K562 (cell line): Measurements from ENCODE around the gene METAP1. TPM values are rescaled to one million over a fixed set of nuclear protein-coding genes. Genes with fewer than 3 reads are reported as not detected.

Experiments used
- CAMTA2 ChIP-seq: fragments of 250-450 bp; sonication (Bioruptor Pico); conservative IDR thresholded peaks from 2 replicates; pipeline ENCODE4 v1.5.1; 2022
- CC2D1A ChIP-seq: fragments of 450-650 bp; IDR thresholded peaks from 2 replicates; pipeline ENCODE4 v1.6.1; 2017; ENCODE audit warnings: mild to moderate bottlenecking
- CREB1 ChIP-seq, 2 experiments: sonication (generic) in 1 of 2; formaldehyde crosslinking in 1 of 2; IDR thresholded peaks; 2 replicates each; pipeline versions ENCODE4 v1.6.1 to v1.8.0; 2012 to 2022; ENCODE audit warnings: inconsistent platforms in 1 of 2, mild to moderate bottlenecking in 1 of 2, missing genetic modification reagents in 1 of 2, moderate library complexity in 1 of 2
- EP300 ChIP-seq: IDR thresholded peaks from 2 replicates; pipeline ENCODE4 v1.6.1; 2012; ENCODE audit warnings: low read length, improper control_type of control experiment
- ETV5 ChIP-seq: sonication (generic); formaldehyde crosslinking; IDR thresholded peaks from 2 replicates; pipeline ENCODE4 v1.4.0; 2020; ENCODE audit warnings: low read depth, mild to moderate bottlenecking, missing genetic modification reagents
- HDAC1 ChIP-seq, 2 experiments: fragments of 450-650 bp; IDR thresholded peaks; 2 replicates each; pipeline ENCODE4 v1.6.1; 2016 to 2017; ENCODE audit warnings: inconsistent platforms in 1 of 2, mild to moderate bottlenecking in 1 of 2, moderate library complexity in 1 of 2
- HLTF ChIP-seq: fragments of 450-650 bp; IDR thresholded peaks from 2 replicates; pipeline ENCODE4 v1.6.1; 2016
- JUND ChIP-seq, 2 experiments: IDR thresholded peaks; 2 replicates in 1 of 2; 3 replicates in 1 of 2; pipeline ENCODE4 v1.6.1; 2011; ENCODE audit warnings: borderline replicate concordance in 2 of 2, low read depth in 2 of 2, low read length in 2 of 2, improper control_type of control experiment in 1 of 2, missing biosample characterization in 1 of 2, missing genetic modification characterization in 1 of 2, missing genetic modification reagents in 1 of 2
- LARP7 ChIP-seq: fragments of 450-650 bp; IDR thresholded peaks from 2 replicates; pipeline ENCODE4 v1.6.1; 2016
- MAFF ChIP-seq: IDR thresholded peaks from 2 replicates; pipeline ENCODE4 v1.6.1; 2012; ENCODE audit warnings: low read length, improper control_type of control experiment
- NONO ChIP-seq, 2 experiments: fragments of 200-400 bp in 1 of 2; fragments of 450-650 bp in 1 of 2; formaldehyde crosslinking in 1 of 2; IDR thresholded peaks; 2 replicates each; pipeline ENCODE4 v1.6.1; 2017; ENCODE audit warnings: low read depth in 2 of 2, mild to moderate bottlenecking in 2 of 2, moderate library complexity in 2 of 2, low read length in 1 of 2
- RBM25 ChIP-seq: fragments of 200-400 bp; formaldehyde crosslinking; IDR thresholded peaks from 2 replicates; pipeline ENCODE4 v1.6.1; 2018; ENCODE audit warnings: low read length, low read depth, moderate library complexity; ENCODE audit not compliant: severe bottlenecking
- RCOR1 ChIP-seq, 2 experiments: IDR thresholded peaks; 2 replicates each; pipeline ENCODE4 v1.6.1; 2012; ENCODE audit warnings: low read depth in 2 of 2, low read length in 2 of 2, borderline replicate concordance in 1 of 2, improper control_type of control experiment in 1 of 2
- RFX5 ChIP-seq: IDR thresholded peaks from 2 replicates; pipeline ENCODE4 v1.6.1; 2011; ENCODE audit warnings: low read depth, mild to moderate bottlenecking, improper control_type of control experiment, low read length
- SMARCA4 ChIP-seq: fragments of 450-650 bp; IDR thresholded peaks from 2 replicates; pipeline ENCODE4 v1.6.1; 2016
- SP2 ChIP-seq: IDR thresholded peaks from 2 replicates; pipeline ENCODE4 v1.6.1; 2011; ENCODE audit warnings: mild to moderate bottlenecking, low read depth, low read length, moderate library complexity; ENCODE audit not compliant: poor library complexity, severe bottlenecking; ENCODE audit errors: extremely low read depth
- TCF3 ChIP-seq: sonication (generic); formaldehyde crosslinking; IDR thresholded peaks from 2 replicates; pipeline ENCODE4 v1.4.0; 2020; ENCODE audit warnings: mild to moderate bottlenecking, missing genetic modification reagents
- XRCC5 ChIP-seq: fragments of 200-400 bp; formaldehyde crosslinking; IDR thresholded peaks from 2 replicates; pipeline ENCODE4 v1.6.1; 2017; ENCODE audit warnings: low read depth, mild to moderate bottlenecking, low read length
- ZBED1 ChIP-seq: IDR thresholded peaks from 2 replicates; pipeline ENCODE4 v1.6.1; 2014
- ZBTB1 ChIP-seq: sonication (generic); formaldehyde crosslinking; IDR thresholded peaks from 2 replicates; pipeline ENCODE4 v1.8.1; 2023; ENCODE audit warnings: missing genetic modification reagents, low read depth, mild to moderate bottlenecking, borderline replicate concordance
- ZFP36 ChIP-seq: fragments of 150-350 bp; IDR thresholded peaks from 2 replicates; pipeline ENCODE4 v1.6.1; 2018; ENCODE audit warnings: low read length, low read depth; ENCODE audit not compliant: partially characterized antibody
- ZNF212 ChIP-seq: fragments of 450-650 bp; formaldehyde crosslinking; IDR thresholded peaks from 2 replicates; pipeline ENCODE4 v1.4.0; 2020; ENCODE audit warnings: mild to moderate bottlenecking
- ZNF217 ChIP-seq: sonication (generic); formaldehyde crosslinking; IDR thresholded peaks from 2 replicates; pipeline ENCODE4 v1.8.0; 2022; ENCODE audit warnings: mild to moderate bottlenecking, missing genetic modification reagents
- polyA plus RNA-seq, 8 experiments: library from polyadenylated mRNA; depleted of rRNA in 4 of 8; stranded (reverse) in 5 of 8; unstranded in 3 of 8; fragments of >200 nt; fragmentation: Nextera tagmentation in 2 of 8; fragmentation: Illumina TruSeq in 1 of 8; extraction: Ambion mirVana in 2 of 8; extraction: Trizol in 1 of 8; gene quantifications; 2 replicates each; pipeline versions ENCODE4 v1.2.1 to v1.2.3, GENCODE V29; 2011 to 2014; ENCODE audit warnings: inconsistent platforms in 1 of 8, missing spikeins in 1 of 8
- total RNA-seq, 7 experiments: library from RNA; depleted of rRNA in 6 of 7; stranded (reverse); fragments of >200 nt in 6 of 7; fragmentation: Illumina TruSeq in 2 of 7; extraction: Trizol in 2 of 7; gene quantifications; 2 replicates each; pipeline versions ENCODE4 v1.2.1 to v1.2.3, GENCODE V29; 2011 to 2021; ENCODE audit warnings: low replicate concordance in 1 of 7
- TF ChIP-seq, protein P1 (sequence below): fragments of 250-450 bp; sonication (Bioruptor Pico); IDR thresholded peaks from 2 replicates; pipeline ENCODE4 v1.5.0; 2021
- TF ChIP-seq, protein P2 (sequence below), 2 experiments: IDR thresholded peaks in 1 of 2; conservative IDR thresholded peaks in 1 of 2; 2 replicates each; pipeline ENCODE4 v1.6.1; 2016; ENCODE audit warnings: low read depth in 2 of 2, mild to moderate bottlenecking in 1 of 2, missing compliant biosample characterization in 1 of 2, missing genetic modification characterization in 1 of 2, moderate library complexity in 1 of 2

The METAP1 gene
- total and polyA plus RNA-seq, 9 of the 15 experiments (the other 6 are each of a cell fraction or from before 2014, with no cell fraction given), result 31.4 to 77.6 (median 59.5) TPM

DNA sequence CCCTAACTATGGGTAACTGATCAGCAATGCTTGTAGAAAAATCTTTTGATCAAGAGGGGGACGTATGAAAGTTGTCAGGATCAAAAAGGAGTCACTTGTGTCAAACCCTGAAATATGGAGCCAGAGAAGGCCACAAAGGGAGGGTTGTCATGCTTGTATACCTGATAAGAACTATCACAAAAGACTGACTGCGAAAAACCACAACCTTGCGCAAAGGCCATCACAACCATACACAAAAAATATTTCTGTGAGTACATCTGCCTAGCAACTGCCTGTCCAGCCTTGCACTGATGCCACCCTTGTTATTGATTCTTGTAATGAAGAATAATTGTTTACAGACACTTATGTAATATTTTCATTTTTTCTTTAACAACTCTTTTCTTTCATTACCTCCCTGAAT lies 43.8 kb upstream of the METAP1 start (continued):
- TF ChIP-seq, protein P1, sequence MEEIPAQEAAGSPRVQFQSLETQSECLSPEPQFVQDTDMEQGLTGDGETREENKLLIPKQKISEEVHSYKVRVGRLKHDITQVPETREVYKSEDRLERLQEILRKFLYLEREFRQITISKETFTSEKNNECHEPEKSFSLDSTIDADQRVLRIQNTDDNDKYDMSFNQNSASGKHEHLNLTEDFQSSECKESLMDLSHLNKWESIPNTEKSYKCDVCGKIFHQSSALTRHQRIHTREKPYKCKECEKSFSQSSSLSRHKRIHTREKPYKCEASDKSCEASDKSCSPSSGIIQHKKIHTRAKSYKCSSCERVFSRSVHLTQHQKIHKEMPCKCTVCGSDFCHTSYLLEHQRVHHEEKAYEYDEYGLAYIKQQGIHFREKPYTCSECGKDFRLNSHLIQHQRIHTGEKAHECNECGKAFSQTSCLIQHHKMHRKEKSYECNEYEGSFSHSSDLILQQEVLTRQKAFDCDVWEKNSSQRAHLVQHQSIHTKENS (CRISPR knock-in tag), result no peak
- TF ChIP-seq MAFF (no peak), XRCC5 (no peak), CC2D1A (no peak), RFX5 (peak; percentile 89), CREB1 (IDR thresholded peaks at IDR 0.05) (no peak), CREB1 (CRISPR knock-in tag; IDR thresholded peaks at IDR 0.05) (no peak), SP2 (no peak), HDAC1 (IDR thresholded peaks at IDR 0.05) (no peak), SMARCA4 (peak; percentile 43; the same call in 1 of the 2 replicates), TCF3 (CRISPR knock-in tag) (peak; percentile 68), RCOR1 (IDR thresholded peaks at IDR 0.05; ENCODE audit: borderline replicate concordance in 1 of 2, low read depth in 2 of 2, low read length in 2 of 2) (peak in 1 of 2 experiments; percentile 24; a peak in 1 of 4 replicates), RBM25 (peak; percentile 17), NONO (IDR thresholded peaks at IDR 0.05; ENCODE audit: low read depth in 2 of 2, low read length in 1 of 2) (no peak), CAMTA2 (CRISPR knock-in tag) (no peak), HLTF (no peak), LARP7 (no peak), ETV5 (CRISPR knock-in tag) (no peak), ZNF217 (CRISPR knock-in tag) (no peak), ZBED1 (no peak), ZBTB1 (CRISPR knock-in tag) (no peak), ZNF212 (CRISPR knock-in tag) (no peak), EP300 (peak; percentile 31; the same call in 1 of the 2 replicates), ZFP36 (no peak), JUND (IDR thresholded peaks at IDR 0.05; ENCODE audit: borderline replicate concordance, low read depth, low read length) (0 out of 2 replicates have a peak, but pooled peaks have one; percentile 27), JUND (tag; IDR thresholded peaks at IDR 0.05; ENCODE audit: borderline replicate concordance, low read depth, low read length) (no peak)
- TF ChIP-seq, protein P2, sequence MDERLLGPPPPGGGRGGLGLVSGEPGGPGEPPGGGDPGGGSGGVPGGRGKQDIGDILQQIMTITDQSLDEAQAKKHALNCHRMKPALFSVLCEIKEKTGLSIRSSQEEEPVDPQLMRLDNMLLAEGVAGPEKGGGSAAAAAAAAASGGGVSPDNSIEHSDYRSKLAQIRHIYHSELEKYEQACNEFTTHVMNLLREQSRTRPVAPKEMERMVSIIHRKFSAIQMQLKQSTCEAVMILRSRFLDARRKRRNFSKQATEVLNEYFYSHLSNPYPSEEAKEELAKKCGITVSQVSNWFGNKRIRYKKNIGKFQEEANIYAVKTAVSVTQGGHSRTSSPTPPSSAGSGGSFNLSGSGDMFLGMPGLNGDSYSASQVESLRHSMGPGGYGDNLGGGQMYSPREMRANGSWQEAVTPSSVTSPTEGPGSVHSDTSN (CRISPR knock-in tag; IDR thresholded peaks at IDR 0.05; ENCODE audit: low read depth), result no peak
- TF ChIP-seq, protein P2 (tag; conservative IDR thresholded peaks at IDR 0.05; ENCODE audit: low read depth), result 0 out of 2 replicates have a peak, but pooled peaks have one; percentile 15
